ENCODE data around the gene IGF1R. TPM values are rescaled to one million over a fixed set of nuclear protein-coding genes. Genes with fewer than 3 reads are reported as not detected.
A peak's percentile ranks its signal among the peaks of the same experiment; 100 is the strongest.

Gene IGF1R
- total RNA-seq, 4 donors from 2014 or later = 39.3 to 97.4 (median 44.7) TPM

- no peak for TF ChIP-seq CTCF (IDR thresholded peaks at IDR 0.05)
Measured at GRCh38 chr15:98899272-98900021, 251.1 kb downstream of the IGF1R start.

GRCh38 chr15:98900356-98900755, 252.0 kb downstream of the IGF1R start:
- no peak for TF ChIP-seq CTCF (IDR thresholded peaks at IDR 0.05)
- ATAC-seq (ENCODE audit: low FRiP score) = no peak
- DNase-seq (ENCODE audit: low spot score) = no peak

More at GRCh38 chr15:98899272-98900021, 251.1 kb downstream of the IGF1R start:
- DNase-seq (ENCODE audit: low spot score) (no peak), ATAC-seq (ENCODE audit: low FRiP score) (peak; percentile 39)

GRCh38 chr15:98901434-98902072, 253.2 kb downstream of the IGF1R start:
- ATAC-seq (ENCODE audit: low FRiP score) = no peak
- no peak for TF ChIP-seq CTCF (IDR thresholded peaks at IDR 0.05)
- no peak for DNase-seq (ENCODE audit: low spot score)

- TF ChIP-seq CTCF (IDR thresholded peaks at IDR 0.05) = no peak
- DNase-seq (ENCODE audit: low spot score) (no peak), ATAC-seq (ENCODE audit: low FRiP score) (no peak)
Measured at GRCh38 chr15:98902931-98903330, 254.6 kb downstream of the IGF1R start.

- no peak for TF ChIP-seq CTCF (IDR thresholded peaks at IDR 0.05)
- no peak for DNase-seq (ENCODE audit: low spot score)
Measured at GRCh38 chr15:98903377-98904018, 255.2 kb downstream of the IGF1R start.

GRCh38 chr15:98904544-98904943, 256.2 kb downstream of the IGF1R start:
- ATAC-seq (ENCODE audit: low FRiP score) (no peak), DNase-seq (ENCODE audit: low spot score) (no peak)
- no peak for TF ChIP-seq CTCF (IDR thresholded peaks at IDR 0.05)

More at GRCh38 chr15:98903377-98904018, 255.2 kb downstream of the IGF1R start:
- ATAC-seq (ENCODE audit: low FRiP score) = peak; percentile 22

Data from omental fat pad (tissue), 4 donors.